H1 (cell line): ENCODE data around the gene VGLL2. TPM values are rescaled to one million over a fixed set of nuclear protein-coding genes. Genes with fewer than 3 reads are reported as not detected.

ENCODE experiments used
- BCL11A ChIP-seq, 2 experiments: IDR thresholded peaks; one replicate each; pipeline ENCODE4 v1.6.1; 2011; ENCODE audit warnings: low read depth in 2 of 2, low read length in 2 of 2, mild to moderate bottlenecking in 2 of 2
- CREB1 ChIP-seq: IDR thresholded peaks from 2 replicates; pipeline ENCODE4 v1.6.1; 2012; ENCODE audit warnings: inconsistent platforms
- CTBP2 ChIP-seq: IDR thresholded peaks from 2 replicates; pipeline ENCODE4 v1.7.0; 2011; ENCODE audit warnings: borderline replicate concordance, mild to moderate bottlenecking, moderate library complexity, mixed read lengths, low read length; ENCODE audit not compliant: insufficient read depth, insufficient read length
- KDM4A ChIP-seq: IDR thresholded peaks from one replicate; pipeline ENCODE4 v1.7.1; 2012; ENCODE audit warnings: low read depth, mild to moderate bottlenecking, moderate library complexity, low read length, inconsistent platforms; ENCODE audit not compliant: severe bottlenecking
- NRF1 ChIP-seq: IDR thresholded peaks from 2 replicates; pipeline ENCODE4 v1.6.1; 2011; ENCODE audit warnings: mild to moderate bottlenecking, low read depth, low read length, improper control_type of control experiment
- RBBP5 ChIP-seq: IDR thresholded peaks from 2 replicates; pipeline ENCODE4 v1.7.1; 2012; ENCODE audit warnings: low read depth, mild to moderate bottlenecking, inconsistent platforms, low read length, moderate library complexity, borderline replicate concordance
- RNF2 ChIP-seq: fragments of 200-900, 300-1000 bp; sonication (generic); IDR thresholded peaks from 2 replicates; pipeline ENCODE4 v1.7.1; 2016; ENCODE audit warnings: borderline replicate concordance, low read depth, mild to moderate bottlenecking, antibody characterized with exemption, low read length; ENCODE audit not compliant: poor library complexity, severe bottlenecking; ENCODE audit errors: missing control alignments
- SIN3A ChIP-seq, 2 experiments: IDR thresholded peaks in 1 of 2; conservative IDR thresholded peaks in 1 of 2; 2 replicates each; pipeline ENCODE4 v1.6.1; 2011 to 2012; ENCODE audit warnings: low read length in 2 of 2, improper control_type of control experiment in 1 of 2, low read depth in 1 of 2, mild to moderate bottlenecking in 1 of 2
- TBP ChIP-seq: IDR thresholded peaks from 2 replicates; pipeline ENCODE4 v1.6.1; 2011; ENCODE audit warnings: low read depth, low read length, improper control_type of control experiment
- polyA plus RNA-seq, 7 experiments: library from polyadenylated mRNA; depleted of rRNA in 3 of 7; stranded (reverse) in 5 of 7; unstranded in 2 of 7; fragments of >200 nt in 5 of 7; fragments of 200-250 nt in 2 of 7; gene quantifications; 1 replicate in 5 of 7; 2 replicates in 1 of 7; 4 replicates in 1 of 7; pipeline versions ENCODE4 v1.2.1 to v1.2.3, GENCODE V29; 2011 to 2013; ENCODE audit warnings: missing spikeins in 2 of 7, mixed read lengths in 2 of 7
- total RNA-seq: library from RNA; stranded (reverse); fragmentation: NEBNext Ultra II Directional; extraction: Animal tissue kit (Norgen Biotek cat#: 25700); gene quantifications from 2 replicates; pipeline ENCODE4 v1.2.1, GENCODE V29; 2021
- TF ChIP-seq, protein P1 (sequence below): IDR thresholded peaks from 2 replicates; pipeline ENCODE4 v1.6.1; 2012; ENCODE audit warnings: inconsistent platforms
- TF ChIP-seq, protein P2 (sequence below): IDR thresholded peaks from 2 replicates; pipeline ENCODE4 v1.6.1; 2012; ENCODE audit warnings: inconsistent platforms
- TF ChIP-seq, protein P3 (sequence below): IDR thresholded peaks from 2 replicates; pipeline ENCODE4 v1.6.1; 2011; ENCODE audit warnings: low read length, improper control_type of control experiment

VGLL2 gene
- total and polyA plus RNA-seq, 2 of the 8 experiments (the other 6 are each of a cell fraction or from before 2014, with no cell fraction given), result not detected

DNA sequence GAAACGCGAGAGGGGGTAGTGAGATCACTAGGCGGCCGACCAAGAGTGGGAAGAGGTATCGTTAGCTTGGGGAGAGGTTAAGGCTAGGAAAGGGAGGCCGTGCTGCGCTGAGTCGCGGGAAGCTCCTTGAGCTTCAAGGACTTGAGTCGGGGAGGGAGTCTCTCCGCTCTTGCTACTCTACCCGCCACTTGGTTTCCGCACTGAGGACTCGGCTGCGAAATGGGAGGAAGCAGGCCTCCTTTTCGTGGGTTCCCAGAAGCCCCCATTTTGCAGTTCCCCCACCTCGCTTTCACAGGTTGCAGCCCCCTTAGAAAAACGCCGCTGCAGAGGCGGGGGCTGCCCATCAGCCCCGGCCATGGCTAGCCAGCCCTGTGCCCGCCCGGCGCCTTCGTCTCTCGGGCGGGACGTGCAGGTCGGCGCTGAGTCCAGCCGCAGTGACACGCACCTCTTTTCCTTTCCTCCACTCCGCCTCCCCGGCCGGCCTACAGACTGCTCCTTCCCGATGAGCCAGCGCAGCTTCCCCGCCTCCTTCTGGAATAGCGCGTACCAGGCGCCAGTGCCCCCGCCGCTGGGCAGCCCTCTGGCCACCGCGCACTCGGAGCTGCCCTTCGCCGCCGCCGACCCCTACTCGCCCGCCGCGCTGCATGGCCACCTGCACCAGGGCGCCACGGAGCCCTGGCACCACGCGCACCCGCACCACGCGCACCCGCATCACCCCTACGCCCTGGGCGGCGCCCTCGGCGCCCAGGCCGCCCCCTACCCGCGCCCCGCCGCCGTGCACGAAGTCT, 4.9 kb downstream of the VGLL2 start (continued):
- peak; percentile 89 for TF ChIP-seq RNF2
- TF ChIP-seq CREB1, result no peak
- no peak for TF ChIP-seq NRF1
- TF ChIP-seq, protein P1, sequence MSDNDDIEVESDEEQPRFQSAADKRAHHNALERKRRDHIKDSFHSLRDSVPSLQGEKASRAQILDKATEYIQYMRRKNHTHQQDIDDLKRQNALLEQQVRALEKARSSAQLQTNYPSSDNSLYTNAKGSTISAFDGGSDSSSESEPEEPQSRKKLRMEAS, result peak; percentile 53; the same call in 1 of the 2 replicates
- TF ChIP-seq, protein P2, sequence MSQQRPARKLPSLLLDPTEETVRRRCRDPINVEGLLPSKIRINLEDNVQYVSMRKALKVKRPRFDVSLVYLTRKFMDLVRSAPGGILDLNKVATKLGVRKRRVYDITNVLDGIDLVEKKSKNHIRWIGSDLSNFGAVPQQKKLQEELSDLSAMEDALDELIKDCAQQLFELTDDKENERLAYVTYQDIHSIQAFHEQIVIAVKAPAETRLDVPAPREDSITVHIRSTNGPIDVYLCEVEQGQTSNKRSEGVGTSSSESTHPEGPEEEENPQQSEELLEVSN, result peak; percentile 80
- TF ChIP-seq SIN3A (conservative IDR thresholded peaks at IDR 0.05 in 1 of 2, IDR thresholded peaks at IDR 0.05 in 1 of 2; ENCODE audit: low read depth in 1 of 2, low read length in 2 of 2), result no peak; a peak in 1 of 4 replicates
- peak; percentile 84 for TF ChIP-seq CTBP2
- no peak for TF ChIP-seq BCL11A (IDR thresholded peaks at IDR 0.05; ENCODE audit: low read depth in 2 of 2, low read length in 2 of 2)
- TF ChIP-seq, protein P3, sequence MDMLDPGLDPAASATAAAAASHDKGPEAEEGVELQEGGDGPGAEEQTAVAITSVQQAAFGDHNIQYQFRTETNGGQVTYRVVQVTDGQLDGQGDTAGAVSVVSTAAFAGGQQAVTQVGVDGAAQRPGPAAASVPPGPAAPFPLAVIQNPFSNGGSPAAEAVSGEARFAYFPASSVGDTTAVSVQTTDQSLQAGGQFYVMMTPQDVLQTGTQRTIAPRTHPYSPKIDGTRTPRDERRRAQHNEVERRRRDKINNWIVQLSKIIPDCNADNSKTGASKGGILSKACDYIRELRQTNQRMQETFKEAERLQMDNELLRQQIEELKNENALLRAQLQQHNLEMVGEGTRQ, result no peak
- peak; percentile 74 for TF ChIP-seq KDM4A
- 0 out of 2 replicates have a peak, but pooled peaks have one; percentile 54 for TF ChIP-seq RBBP5
- TF ChIP-seq TBP, result no peak
